Peyer's patch (tissue), 4 donors: ENCODE data around the gene NRIP1.

Experiments used
- CTCF ChIP-seq, 6 experiments: fragments of 450-650 bp in 4 of 6; fragments of 200-600 bp in 2 of 6; sonication (generic) in 1 of 6; IDR thresholded peaks; one replicate each; pipeline ENCODE4 v1.5.1; 2017 to 2019; ENCODE audit warnings: antibody characterized with exemption in 6 of 6, mild to moderate bottlenecking in 3 of 6, moderate library complexity in 1 of 6
- POLR2A ChIP-seq, 2 donors: fragments of 450-650 bp; IDR thresholded peaks; one replicate each; pipeline ENCODE4 v1.5.1; 2017; ENCODE audit warnings: antibody characterized with exemption in 2 of 2, mild to moderate bottlenecking in 2 of 2, moderate library complexity in 2 of 2

GRCh38 chr21:15095326-15095725, 30.5 kb upstream of the NRIP1 start:
- TF ChIP-seq CTCF (IDR thresholded peaks at IDR 0.05), result no peak
- TF ChIP-seq POLR2A (IDR thresholded peaks at IDR 0.05), result no peak
